GM12878 (cell line): ENCODE data around the gene PF4V1.

ENCODE experiments used
- ATF7 ChIP-seq: fragments of 450-650 bp; IDR thresholded peaks from 2 replicates; pipeline ENCODE4 v1.6.1; 2016; ENCODE audit warnings: low read depth, mild to moderate bottlenecking
- CTCF ChIP-seq, 3 experiments: IDR thresholded peaks in 2 of 3; conservative IDR thresholded peaks in 1 of 3; 2 replicates each; pipeline ENCODE4 v1.5.1; 2011; ENCODE audit warnings: low read depth in 3 of 3, low read length in 3 of 3, mild to moderate bottlenecking in 3 of 3, control low read depth in 2 of 3, moderate library complexity in 2 of 3, inconsistent platforms in 1 of 3, mixed read lengths in 1 of 3; ENCODE audit not compliant: control insufficient read depth in 2 of 3, insufficient read depth in 1 of 3; ENCODE audit errors: extremely low read depth in 1 of 3
- JUNB ChIP-seq: IDR thresholded peaks from 2 replicates; pipeline ENCODE4 v1.6.1; 2016; ENCODE audit warnings: antibody characterized with exemption, mild to moderate bottlenecking
- RFX5 ChIP-seq: IDR thresholded peaks from 2 replicates; pipeline ENCODE4 v1.6.1; 2011; ENCODE audit warnings: low read depth, low read length, improper control_type of control experiment
- SIN3A ChIP-seq: IDR thresholded peaks from 2 replicates; pipeline ENCODE4 v1.6.1; 2012; ENCODE audit warnings: low read depth, low read length, improper control_type of control experiment
- SIX5 ChIP-seq: IDR thresholded peaks from 2 replicates; pipeline ENCODE4 v1.6.1; 2011; ENCODE audit warnings: mild to moderate bottlenecking, low read depth, low read length, moderate library complexity; ENCODE audit not compliant: severe bottlenecking
- SREBF2 ChIP-seq: IDR thresholded peaks from 2 replicates; pipeline ENCODE4 v1.6.1; 2012; ENCODE audit warnings: mild to moderate bottlenecking, low read length
- TCF3 ChIP-seq: IDR thresholded peaks from 2 replicates; pipeline ENCODE4 v1.6.1; 2012; ENCODE audit warnings: low read depth, mild to moderate bottlenecking, low read length, borderline replicate concordance; ENCODE audit not compliant: insufficient read depth

GRCh38 chr4:73870260-73870659, 17.2 kb downstream of the PF4V1 start:
- TF ChIP-seq SIN3A = no peak
- no peak for TF ChIP-seq CTCF (IDR thresholded peaks at IDR 0.05 in 2 of 3, conservative IDR thresholded peaks at IDR 0.05 in 1 of 3; ENCODE audit: control insufficient read depth in 2 of 3, extremely low read depth in 1 of 3, insufficient read depth in 1 of 3, low read depth in 3 of 3, low read length in 3 of 3)
- TF ChIP-seq RFX5 = no peak
- no peak for TF ChIP-seq SREBF2
- TF ChIP-seq JUNB = no peak
- no peak for TF ChIP-seq ATF7
- TF ChIP-seq TCF3 = no peak
- no peak for TF ChIP-seq SIX5
